Breast epithelium (tissue), 4 donors: ENCODE results near the gene RBM23. TPM values are rescaled to one million over a fixed set of nuclear protein-coding genes. Genes with fewer than 3 reads are reported as not detected.

Source experiments
- DNase-seq, 2 donors: peaks; one replicate each; pipeline ENCODE4 v3.0.0-alpha.2; 2019; ENCODE audit warnings: low spot score in 2 of 2
- H3K27ac ChIP-seq, 2 donors: fragments of 200-600 bp; sonication (generic) in 1 of 2; one replicate each; pipeline ENCODE4 v1.5.1; 2016 to 2019; ENCODE audit warnings: mild to moderate bottlenecking in 1 of 2
- H3K27me3 ChIP-seq, 2 donors: fragments of 200-600 bp; sonication (generic) in 1 of 2; one replicate each; pipeline versions ENCODE4 v1.5.1 to v1.6.0; 2017 to 2019; ENCODE audit warnings: control low read depth in 1 of 2, mild to moderate bottlenecking in 1 of 2
- H3K36me3 ChIP-seq: fragments of 200-600 bp; one replicate; pipeline ENCODE4 v1.5.1; 2019
- H3K4me1 ChIP-seq, 2 donors: fragments of 200-600 bp; sonication (generic); one replicate each; pipeline ENCODE4 v1.5.1; 2016 to 2019; ENCODE audit warnings: control low read depth in 1 of 2
- H3K4me3 ChIP-seq, 3 donors: fragments of 200-600 bp; sonication (generic); 1 replicate in 2 of 3; 2 replicates in 1 of 3; pipeline ENCODE4 v1.5.1; 2016 to 2019; ENCODE audit warnings: mild to moderate bottlenecking in 3 of 3, moderate library complexity in 2 of 3
- H3K9me3 ChIP-seq, 2 donors: fragments of 200-600 bp; sonication (generic) in 1 of 2; one replicate each; pipeline ENCODE4 v1.5.1; 2016 to 2019; ENCODE audit warnings: control low read depth in 1 of 2
- CTCF ChIP-seq, 3 donors: fragments of 450-650 bp; IDR thresholded peaks; one replicate each; pipeline ENCODE4 v1.5.1; 2016 to 2017; ENCODE audit warnings: antibody characterized with exemption in 3 of 3, mild to moderate bottlenecking in 3 of 3, moderate library complexity in 3 of 3
- POLR2A ChIP-seq: fragments of 450-650 bp; IDR thresholded peaks from one replicate; pipeline ENCODE4 v1.6.1; 2016; ENCODE audit warnings: antibody characterized with exemption, mild to moderate bottlenecking, moderate library complexity
- POLR2AphosphoS5 ChIP-seq, 3 donors: sonication (generic); formaldehyde crosslinking; IDR thresholded peaks; one replicate each; pipeline ENCODE4 v1.6.1; 2017; ENCODE audit warnings: antibody characterized with exemption in 3 of 3
- intact Hi-C: fragments of 100-400 bp; cut with DNase I; formaldehyde crosslinking; loops from one replicate; pipeline ENCODE4 v1.15.1; 2023; ENCODE audit warnings: low total_unique reads
- total RNA-seq, 3 donors: library from RNA; depleted of rRNA; stranded (reverse); fragments of >200 nt; gene quantifications; one replicate each; pipeline ENCODE4 v1.1.0, GENCODE V29; 2016

RBM23 gene
- total RNA-seq, 3 donors from 2014 or later: 85.5 to 194 (median 174) TPM

- no peaks in the 10 kb centered on the region for H3K36me3 ChIP-seq
- TF ChIP-seq POLR2A (no peak), POLR2AphosphoS5 (IDR thresholded peaks at IDR 0.05) (peak in 2 of 3 donors; percentile 79 to 85)
- H3K27me3 ChIP-seq: no peaks in the 10 kb centered on the region
- peak; percentile 78 to 88 for DNase-seq
- peak overlapping the region; percentile 91 to 97 for H3K27ac ChIP-seq
- peak overlapping the region in 1 of 3 donors; percentile 23 for H3K4me3 ChIP-seq
- intact Hi-C loops: no loop called here
- H3K4me1 ChIP-seq: peaks cover 28% of the 10 kb centered on the region in 2 donors
- H3K9me3 ChIP-seq: no peaks in the 10 kb centered on the region
Observed at GRCh38 chr14:22850944-22851764, 67.8 kb downstream of the RBM23 start.

- Histone ChIP-seq H3K36me3 (peaks cover 5% of the 10 kb centered on the region), H3K27ac (peak overlapping the region; percentile 91 to 97), H3K4me1 (peaks cover 28 to 30% of the 10 kb centered on the region in 2 donors), H3K27me3 (no peaks in the 10 kb centered on the region), H3K9me3 (no peaks in the 10 kb centered on the region), H3K4me3 (peak overlapping the region; percentile 3 to 50 (median 11))
- TF ChIP-seq POLR2AphosphoS5 (IDR thresholded peaks at IDR 0.05): peak; percentile 8 to 42 (median 15)
- no peak for TF ChIP-seq CTCF (IDR thresholded peaks at IDR 0.05)
- no peak for TF ChIP-seq POLR2A
- intact Hi-C loops: no loop called here
- DNase-seq: peak; percentile 50 to 63
Observed at GRCh38 chr14:22849212-22849819, 69.6 kb downstream of the RBM23 start.

GRCh38 chr14:22848351-22849164, 70.4 kb downstream of the RBM23 start:
- Histone ChIP-seq H3K4me3 (peak overlapping the region; percentile 15 to 50 (median 22)), H3K36me3 (peaks cover 6% of the 10 kb centered on the region), H3K27ac (peak overlapping the region; percentile 91 to 97), H3K9me3 (no peaks in the 10 kb centered on the region), H3K27me3 (no peaks in the 10 kb centered on the region), H3K4me1 (peaks cover 28 to 30% of the 10 kb centered on the region in 2 donors)
- peak in 1 of 2 donors; percentile 70 for DNase-seq
- intact Hi-C loops: no loop called here
- TF ChIP-seq CTCF (IDR thresholded peaks at IDR 0.05) (no peak), POLR2AphosphoS5 (IDR thresholded peaks at IDR 0.05) (peak; percentile 19 to 91 (median 85))

- H3K9me3 ChIP-seq: no peaks in the 10 kb centered on the region
- peak overlapping the region; percentile 91 to 97 for H3K27ac ChIP-seq
- H3K4me1 ChIP-seq: peaks cover 26 to 29% of the 10 kb centered on the region in 2 donors
- H3K4me3 ChIP-seq: peak overlapping the region; percentile 6 to 50 (median 7)
- intact Hi-C loops: no loop called here
- no peaks in the 10 kb centered on the region for H3K27me3 ChIP-seq
- TF ChIP-seq POLR2AphosphoS5 (IDR thresholded peaks at IDR 0.05) (peak in 1 of 3 donors; percentile 7), CTCF (IDR thresholded peaks at IDR 0.05) (no peak)
- DNase-seq: no peak
- H3K36me3 ChIP-seq: peaks cover 6% of the 10 kb centered on the region
Observed at GRCh38 chr14:22847661-22848341, 71.1 kb downstream of the RBM23 start.

- H3K4me1 ChIP-seq: peaks cover 22 to 27% of the 10 kb centered on the region in 2 donors
Observed at GRCh38 chr14:22846811-22847307, 72.1 kb downstream of the RBM23 start.

More at GRCh38 chr14:22846811-22847307, 72.1 kb downstream of the RBM23 start:
- Histone ChIP-seq H3K9me3 (no peaks in the 10 kb centered on the region), H3K27ac (peak overlapping the region; percentile 91 to 97), H3K27me3 (no peaks in the 10 kb centered on the region), H3K36me3 (peaks cover 6% of the 10 kb centered on the region), H3K4me3 (peak overlapping the region in 1 of 3 donors; percentile 13)
- no peak for DNase-seq
- intact Hi-C loops: no loop called here
- TF ChIP-seq POLR2AphosphoS5 (IDR thresholded peaks at IDR 0.05): no peak
- TF ChIP-seq POLR2A: no peak
- TF ChIP-seq CTCF (IDR thresholded peaks at IDR 0.05): no peak
